Stimulated activated CD4-positive, alpha-beta T cell treated with anti-CD3 and anti-CD28 coated beads, Interleukin-1b, Interleukin-23, amount 100 ng/mL, for 48 hours (primary cell): ENCODE measurements around the gene PRKCB.
"Not testable (repeated sequence)": the region's sequence is repeated elsewhere in the genome, so short reads cannot be mapped to it uniquely, and the experiment has no call there.

Experiments
- DNase-seq: peaks from one replicate; pipeline ENCODE4 v3.0.0-alpha.2; 2020

Gene PRKCB

DNA sequence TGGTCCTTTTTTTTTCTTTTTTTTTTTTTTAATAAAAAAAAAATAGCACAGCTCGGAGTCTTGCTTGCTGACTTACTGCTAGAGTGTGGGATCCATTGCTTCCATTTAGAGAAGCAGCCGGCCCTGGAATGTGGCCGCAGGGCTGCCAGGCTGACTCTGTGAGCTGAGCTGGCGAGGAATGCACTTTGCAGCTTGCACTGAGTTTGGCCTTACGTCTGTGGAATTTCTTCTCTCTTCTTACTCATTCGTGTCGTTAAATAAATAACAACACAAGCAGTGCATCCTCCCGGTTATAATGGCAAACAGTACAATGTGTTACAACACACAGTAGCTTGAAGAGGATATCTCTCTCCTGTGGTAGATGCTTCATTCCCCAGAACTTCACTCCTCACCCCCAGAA is 69.2 kb downstream of the PRKCB start:
- no peak for DNase-seq

DNA sequence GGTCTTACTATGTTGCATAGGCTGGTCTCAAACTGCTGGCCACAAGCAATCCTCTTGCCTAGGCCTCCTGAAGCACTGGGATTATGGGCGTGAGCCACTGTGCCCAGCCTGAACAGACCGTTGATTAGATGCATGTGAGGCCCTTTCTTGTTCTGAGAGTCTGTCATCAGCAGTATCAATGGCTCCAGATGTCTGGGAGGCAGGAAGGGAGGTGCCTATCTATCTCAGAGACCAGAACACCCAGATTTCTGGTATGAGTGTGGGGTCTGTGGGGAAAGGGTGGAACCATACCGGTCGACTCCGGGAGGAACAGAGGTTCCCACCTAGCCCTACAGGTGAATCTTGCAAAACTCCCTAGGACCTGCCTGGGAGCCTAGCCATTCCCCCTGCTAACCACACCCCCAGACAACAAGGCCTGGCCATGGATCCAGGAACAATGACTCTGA is 71.7 kb downstream of the PRKCB start:
- DNase-seq: no peak

GRCh38 chr16:23907903-23908302 is 72.1 kb downstream of the PRKCB start:
- no peak for DNase-seq

GRCh38 chr16:23908790-23909189 is 73.0 kb downstream of the PRKCB start:
- no peak for DNase-seq

- no peak for DNase-seq
Observed at GRCh38 chr16:23909792-23910418, 74.1 kb downstream of the PRKCB start.

DNA sequence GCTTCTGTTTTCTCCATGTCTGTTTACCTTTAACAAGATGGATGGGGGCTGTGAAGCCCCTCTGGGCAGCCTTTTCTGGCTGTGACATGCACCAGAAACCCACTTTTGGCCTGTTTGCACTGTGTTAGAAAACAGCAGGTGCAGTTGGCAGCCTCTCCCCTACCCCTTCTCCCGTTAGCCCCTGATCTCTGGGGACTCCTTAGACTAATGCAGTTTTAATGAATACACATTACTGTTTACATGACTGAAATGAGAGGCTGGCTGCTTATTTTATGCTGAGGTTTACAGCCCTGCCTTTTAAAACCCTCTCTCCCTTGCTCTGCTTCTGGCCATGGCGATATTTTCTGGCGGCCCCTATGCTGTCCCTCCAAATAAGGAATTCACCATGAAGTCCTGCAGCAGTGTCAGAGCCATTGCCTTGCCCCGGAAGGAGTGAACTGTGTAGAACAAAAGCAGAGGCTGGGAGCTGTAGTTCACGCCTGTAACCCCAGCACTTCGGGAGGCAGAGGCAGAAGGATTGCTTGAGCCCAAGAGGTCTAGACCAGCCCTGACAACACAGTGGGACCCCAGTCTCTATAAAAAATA is 79.3 kb downstream of the PRKCB start:
- no peak for DNase-seq

GRCh38 chr16:23916552-23916951 is 80.8 kb downstream of the PRKCB start:
- DNase-seq: not testable (repeated sequence)

GRCh38 chr16:23917621-23918020 is 81.8 kb downstream of the PRKCB start:
- DNase-seq: peak; percentile 3

GRCh38 chr16:23920446-23920845 is 84.7 kb downstream of the PRKCB start:
- DNase-seq: no peak

DNA sequence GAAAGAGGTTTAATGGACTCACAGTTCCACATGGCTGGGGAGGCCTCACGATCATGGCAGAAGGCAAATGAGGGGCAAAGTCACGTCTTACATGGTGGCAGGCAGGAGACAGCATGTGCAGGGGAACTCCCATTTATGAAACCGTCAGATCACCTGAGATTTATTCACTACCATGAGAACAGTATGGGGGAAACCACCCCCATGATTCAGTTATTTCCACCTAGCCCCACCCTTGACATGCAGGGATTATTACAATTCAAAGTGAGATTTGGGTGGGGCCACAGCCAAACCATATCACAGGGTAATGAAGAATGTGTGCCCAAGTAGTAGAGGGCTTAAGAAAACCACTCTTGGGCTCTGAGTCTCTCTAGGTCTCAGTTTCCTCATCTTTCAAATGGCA is 85.1 kb downstream of the PRKCB start:
- peak; percentile 46 for DNase-seq

DNA sequence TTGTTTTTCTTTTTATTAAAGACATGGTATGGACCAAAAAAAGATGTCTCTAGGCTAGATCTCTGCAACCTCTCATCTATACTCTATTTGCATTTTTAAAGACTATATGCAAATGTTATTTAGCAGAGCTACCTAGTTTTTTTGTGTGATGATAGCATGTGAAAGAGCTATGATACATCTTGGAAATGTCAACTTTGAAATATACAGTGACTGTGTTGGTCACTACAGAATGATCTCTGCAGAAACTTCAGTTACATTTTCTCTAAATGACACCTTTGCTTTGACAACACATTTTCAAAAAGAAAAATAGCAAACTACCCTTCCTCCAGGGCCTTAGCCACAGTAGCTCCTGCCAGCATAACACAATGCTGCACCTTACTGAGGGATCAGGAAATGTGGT is 86.6 kb downstream of the PRKCB start:
- DNase-seq: no peak

- peak; percentile 15 for DNase-seq
Observed at GRCh38 chr16:23924128-23924527, 88.3 kb downstream of the PRKCB start.

- DNase-seq: no peak
Observed at GRCh38 chr16:23927796-23928195, 92.0 kb downstream of the PRKCB start.

DNA sequence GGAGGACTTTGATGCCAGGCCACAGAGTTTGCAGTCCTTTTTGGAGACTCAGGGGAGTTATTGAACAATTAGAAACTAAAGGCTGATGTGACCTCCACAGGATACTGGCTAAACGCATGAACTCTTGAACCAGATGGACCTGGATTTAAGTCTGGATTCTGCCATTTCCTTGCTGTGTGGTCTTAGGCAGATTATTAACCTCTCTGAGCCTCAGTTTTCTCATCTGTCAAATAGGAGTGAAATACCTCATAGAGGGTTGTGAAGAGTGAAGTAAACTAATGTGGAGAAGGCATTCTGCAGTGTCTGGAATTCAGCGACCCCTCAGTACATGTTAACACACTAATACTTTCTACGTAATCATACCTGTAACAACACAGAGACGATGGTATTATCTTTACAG is 93.5 kb downstream of the PRKCB start:
- DNase-seq: no peak

DNA sequence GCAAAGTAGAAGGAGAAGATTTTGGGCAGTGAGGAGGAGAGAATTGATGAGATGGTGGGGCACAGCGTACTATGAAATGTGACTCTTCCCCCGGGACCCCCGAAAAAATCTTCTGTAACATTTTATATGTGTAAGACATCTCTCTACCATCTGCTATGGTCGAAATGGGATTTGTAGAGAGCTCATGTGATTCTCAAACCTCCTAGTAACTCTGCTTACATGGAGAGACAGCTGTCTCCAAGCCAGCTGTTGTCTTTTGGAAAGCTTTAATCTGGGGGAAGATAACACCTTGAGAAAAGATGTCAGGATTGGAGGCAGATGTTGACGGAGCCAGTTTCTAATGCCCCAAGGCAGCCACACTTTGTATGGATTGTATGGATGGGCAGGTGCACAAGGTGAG is 94.1 kb downstream of the PRKCB start:
- no peak for DNase-seq

GRCh38 chr16:23930791-23931190 is 95.0 kb downstream of the PRKCB start:
- DNase-seq: no peak

DNA sequence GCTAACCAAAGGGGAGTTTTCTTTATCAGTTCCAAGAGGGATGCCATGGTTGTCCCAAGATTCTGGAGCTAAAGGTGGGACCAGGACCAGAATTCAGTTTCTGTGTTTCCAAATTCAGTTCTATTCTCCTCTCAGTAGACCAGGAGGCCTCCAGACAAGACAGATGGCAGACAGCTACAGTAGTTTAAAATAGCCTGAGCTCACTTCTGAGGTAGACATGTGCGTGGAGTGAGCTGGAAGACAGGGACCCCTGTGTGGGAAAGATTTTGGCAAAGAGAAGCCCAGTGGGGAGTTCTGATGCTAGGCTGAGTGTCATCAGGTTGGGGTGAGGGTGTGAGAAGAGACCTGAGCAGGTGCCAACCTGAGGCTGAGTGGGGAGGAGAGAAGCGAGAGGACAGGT is 95.4 kb downstream of the PRKCB start:
- no peak for DNase-seq

DNA sequence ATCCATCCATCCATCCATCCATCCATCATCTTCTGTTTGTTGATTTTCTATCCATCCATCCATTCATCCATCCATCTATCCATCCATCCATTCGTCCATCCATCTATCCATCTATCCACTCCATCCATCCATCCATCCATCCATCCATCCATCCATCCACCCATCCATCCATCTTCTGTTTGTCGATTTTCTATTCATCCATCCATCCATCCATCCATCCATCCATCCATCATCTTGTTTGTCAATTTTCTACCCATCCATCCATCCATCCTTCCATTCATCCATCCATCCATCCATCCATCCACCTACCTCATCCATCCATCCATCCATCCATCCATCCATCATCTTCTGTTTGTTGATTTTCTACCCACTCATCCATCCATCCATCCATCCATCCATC is 97.9 kb downstream of the PRKCB start:
- DNase-seq: not testable (repeated sequence)

DNA sequence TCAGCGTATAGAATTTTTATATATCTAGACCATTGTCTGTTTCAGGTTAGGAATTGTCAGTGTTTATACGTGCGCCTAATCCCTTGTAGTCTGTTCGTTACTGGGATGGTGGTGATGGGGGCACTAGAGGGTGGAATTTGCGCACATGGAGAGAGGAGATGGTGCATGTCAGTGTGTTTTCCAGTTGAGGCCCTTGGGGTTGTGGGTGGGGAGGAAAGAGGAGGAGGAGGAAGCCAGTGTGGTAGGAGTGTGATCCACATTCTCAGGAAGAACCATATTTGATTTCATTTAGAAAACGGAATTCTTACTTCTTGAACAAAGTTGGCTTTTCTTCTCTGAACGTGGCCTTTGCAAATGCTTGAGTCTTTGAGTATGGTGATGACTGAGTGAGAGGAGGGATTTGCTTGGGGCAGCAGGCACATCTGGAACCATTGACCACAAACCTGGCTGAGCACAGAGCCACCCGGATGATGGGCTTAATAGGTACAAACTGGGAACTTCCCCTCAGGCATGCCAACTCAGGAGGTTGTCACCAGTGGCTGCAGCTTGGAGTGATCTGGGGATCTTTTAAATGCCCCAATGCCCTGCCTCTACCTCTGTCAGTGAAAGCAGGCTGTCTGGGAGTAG is 98.9 kb downstream of the PRKCB start:
- no peak for DNase-seq

- DNase-seq: no peak
Observed at GRCh38 chr16:23940111-23940510, 104.3 kb downstream of the PRKCB start.

- DNase-seq: no peak
Observed at GRCh38 chr16:23941025-23941424, 105.2 kb downstream of the PRKCB start.

- no peak for DNase-seq
Observed at GRCh38 chr16:23941963-23942564, 106.3 kb downstream of the PRKCB start.

DNA sequence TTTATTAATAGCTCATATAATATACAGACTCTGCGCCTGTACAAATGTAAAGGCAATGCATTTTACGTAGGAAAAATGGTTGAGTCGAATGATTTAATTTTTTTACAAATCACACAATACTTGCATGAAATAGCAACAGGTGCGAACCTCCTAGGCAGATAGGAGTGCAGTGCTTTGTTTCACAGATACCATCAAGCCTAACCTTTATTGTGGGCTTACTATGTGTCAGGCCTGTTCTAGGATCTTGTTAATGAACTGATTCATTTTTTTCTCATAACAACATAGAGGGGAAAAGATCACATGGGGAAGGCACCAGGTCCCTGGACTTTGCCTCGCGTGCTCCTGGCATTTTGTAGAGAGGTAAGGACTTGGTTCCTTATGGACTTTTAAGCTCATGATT is 107.8 kb downstream of the PRKCB start:
- no peak for DNase-seq

GRCh38 chr16:23944381-23944780 is 108.6 kb downstream of the PRKCB start:
- DNase-seq: no peak
